OCI-LY7 (cell line): ENCODE results near the gene WDR82. TPM values are rescaled to one million over a fixed set of nuclear protein-coding genes. Genes with fewer than 3 reads are reported as not detected.

Source experiments
- BruUV-seq: library from RNA; stranded (reverse); fragments of 400-500 nt; replicated peaks from 2 replicates; lab custom pipeline; 2021; lab: Mats Ljungman, UMichigan
- CTCF ChIA-PET: fragments of 300-600 bp; sonication (Branson Sonifier 250); formaldehyde crosslinking; loops from one replicate; lab custom pipeline; 2022; ENCODE audit warnings: antibody characterized with exemption; ENCODE audit not compliant: unreplicated experiment; lab: Charles Lee
- POLR2A ChIA-PET: fragments of 300-600 bp; sonication (Branson Sonifier 250); formaldehyde crosslinking; loops from one replicate; lab custom pipeline; 2022; ENCODE audit warnings: antibody characterized with exemption; lab: Charles Lee
- DNase-seq: peaks from one replicate; pipeline ENCODE4 v3.0.0-alpha.2; 2015; ENCODE audit warnings: low spot score
- H2AFZ ChIP-seq: fragments of 200-600 bp; sonication (generic), shearing (Covaris generic); 2 replicates; pipeline ENCODE4 v1.6.1; 2014; ENCODE audit warnings: mild to moderate bottlenecking, antibody characterized with exemption, low read length, moderate library complexity
- H3K27ac ChIP-seq: fragments of 200-600 bp; sonication (generic); 2 replicates; pipeline ENCODE4 v1.5.1; 2014; ENCODE audit warnings: mixed run types, low read depth, mild to moderate bottlenecking, moderate library complexity, low read length, inconsistent platforms; ENCODE audit not compliant: poor library complexity, severe bottlenecking
- H3K36me3 ChIP-seq: fragments of 200-600 bp; sonication (generic); 2 replicates; pipeline ENCODE4 v1.6.1; 2014; ENCODE audit warnings: mild to moderate bottlenecking, antibody characterized with exemption, low read length, moderate library complexity, mixed read lengths; ENCODE audit not compliant: insufficient read depth
- H3K4me1 ChIP-seq: fragments of 200-600 bp; sonication (generic); 2 replicates; pipeline ENCODE4 v1.5.1; 2014; ENCODE audit warnings: mild to moderate bottlenecking, low read length; ENCODE audit not compliant: insufficient read depth, poor library complexity, severe bottlenecking
- H3K4me2 ChIP-seq: fragments of 200-600 bp; sonication (generic); 2 replicates; pipeline ENCODE4 v1.6.1; 2014; ENCODE audit warnings: mild to moderate bottlenecking, low read length
- H3K4me3 ChIP-seq: fragments of 200-600 bp; sonication (generic); 2 replicates; pipeline ENCODE4 v1.5.1; 2014; ENCODE audit warnings: mild to moderate bottlenecking, low read depth, low read length; ENCODE audit not compliant: poor library complexity, severe bottlenecking
- H3K79me2 ChIP-seq: fragments of 200-600 bp; sonication (generic); 2 replicates; pipeline ENCODE4 v1.6.1; 2016; ENCODE audit warnings: low read depth, mild to moderate bottlenecking, low read length, moderate library complexity, mixed read lengths; ENCODE audit not compliant: insufficient read depth
- H3K9me2 ChIP-seq: fragments of 200-600 bp; sonication (generic); 2 replicates; pipeline ENCODE4 v1.6.1; 2016; ENCODE audit warnings: mild to moderate bottlenecking, low read length, mixed read lengths; ENCODE audit not compliant: insufficient read depth
- H3K9me3 ChIP-seq: fragments of 200-600 bp; sonication (generic); 2 replicates; pipeline ENCODE4 v1.6.1; 2014; ENCODE audit warnings: mild to moderate bottlenecking, mixed run types, low read length, mixed read lengths
- H4K20me1 ChIP-seq: fragments of 200-600 bp; sonication (generic); 2 replicates; pipeline ENCODE4 v1.6.1; 2014; ENCODE audit warnings: mild to moderate bottlenecking, antibody characterized with exemption, low read length, moderate library complexity, mixed read lengths; ENCODE audit not compliant: insufficient read depth
- CTCF ChIP-seq: fragments of 200-600 bp; sonication (generic); conservative IDR thresholded peaks from 2 replicates; pipeline ENCODE4 v1.5.1; 2014; ENCODE audit warnings: mild to moderate bottlenecking, antibody characterized with exemption, low read length, moderate library complexity, mixed read lengths
- EZH2phosphoT487 ChIP-seq: fragments of 200-600 bp; sonication (generic); IDR thresholded peaks from 2 replicates; pipeline ENCODE4 v1.6.1; 2018; ENCODE audit warnings: low read depth, borderline replicate concordance, mild to moderate bottlenecking, mixed run types, antibody characterized with exemption, low read length, moderate library complexity, mixed read lengths
- intact Hi-C: fragments of 100-400 bp; cut with micrococcal nuclease; formaldehyde crosslinking; loops from one replicate; pipeline ENCODE4 v1.10.0; 2022; ENCODE audit not compliant: unreplicated experiment
- total RNA-seq, 2 experiments: library from RNA; depleted of rRNA in 1 of 2; stranded (reverse); fragments of >200 nt in 1 of 2; shearing (Covaris generic) in 1 of 2; gene quantifications; 2 replicates each; pipeline ENCODE4 v1.2.3, GENCODE V29; 2014 to 2022

WDR82 gene
- total RNA-seq, 2 experiments from 2014 or later = 38.5 to 67.9 TPM

DNA sequence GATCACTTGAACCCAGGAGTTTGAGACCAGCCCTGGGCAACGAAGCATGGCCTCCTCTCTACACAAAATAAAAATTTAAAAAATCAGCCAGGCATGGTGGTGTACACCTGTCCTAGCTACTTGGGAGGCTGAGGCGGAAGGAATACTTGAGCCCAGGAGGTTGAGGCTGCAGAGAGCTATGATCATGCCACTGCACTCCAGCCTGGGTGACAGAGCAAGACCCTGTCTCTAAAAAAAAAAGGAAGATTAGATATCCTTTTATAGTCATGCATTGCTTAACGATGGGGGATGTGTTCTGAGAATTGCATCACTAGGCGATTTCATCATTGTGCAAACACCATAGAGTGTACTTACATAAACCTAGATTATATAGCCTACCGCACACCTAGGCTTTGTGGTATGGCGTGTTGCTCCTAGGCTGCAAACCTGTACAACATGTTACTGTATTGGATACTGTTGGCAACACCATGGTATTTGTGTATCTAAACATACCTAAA, 67.9 kb downstream of the WDR82 start:
- no peak overlapping the region for H3K4me3 ChIP-seq
- H2AFZ ChIP-seq = no peak overlapping the region
- H4K20me1 ChIP-seq = no peaks in the 10 kb centered on the region
- no peaks in the 10 kb centered on the region for H3K9me2 ChIP-seq
- intact Hi-C loops = no loop called here
- no peaks in the 10 kb centered on the region for H3K79me2 ChIP-seq
- no peak for DNase-seq
- no peaks in the 10 kb centered on the region for H3K4me1 ChIP-seq
- H3K36me3 ChIP-seq = peaks cover 96% of the 10 kb centered on the region
- no peak overlapping the region for H3K27ac ChIP-seq
- no peak for TF ChIP-seq EZH2phosphoT487
- no peak for TF ChIP-seq CTCF
- H3K9me3 ChIP-seq = no peaks in the 10 kb centered on the region
- ChIA-PET CTCF (no interaction called here), POLR2A (interaction anchor here (2.5 kb wide), 1 partner anchor 9 kb away, joined by 8 read pairs; no protein-coding TSS in a partner anchor)
- H3K4me2 ChIP-seq = no peak overlapping the region
- no TSS peak for BruUV-seq

DNA sequence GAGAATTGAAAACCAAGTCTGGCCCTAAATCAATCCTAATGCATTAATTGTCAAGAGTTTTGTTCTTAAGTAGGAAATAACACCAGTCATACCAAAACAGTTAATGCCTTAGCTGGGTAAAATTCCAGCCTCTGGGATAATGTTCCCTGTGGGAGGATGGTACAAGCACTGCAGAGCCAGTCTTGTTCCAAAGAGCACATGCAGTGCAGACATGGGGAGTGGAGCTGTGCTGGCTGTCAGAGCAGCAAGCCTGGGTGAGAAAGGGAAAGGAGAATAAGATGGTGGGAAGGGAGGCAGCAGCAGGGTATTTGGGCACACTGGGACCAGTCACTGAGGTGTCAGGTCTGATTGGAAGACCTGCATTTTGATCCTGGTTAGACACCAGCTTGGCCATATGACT, 68.4 kb downstream of the WDR82 start:
- no peak for TF ChIP-seq EZH2phosphoT487
- TF ChIP-seq CTCF = no peak
- H3K4me1 ChIP-seq = no peaks in the 10 kb centered on the region
- no peak overlapping the region for H3K27ac ChIP-seq
- no peaks in the 10 kb centered on the region for H3K79me2 ChIP-seq
- DNase-seq = no peak
- H3K4me2 ChIP-seq = no peak overlapping the region
- H3K9me2 ChIP-seq = no peaks in the 10 kb centered on the region
- H3K9me3 ChIP-seq = no peaks in the 10 kb centered on the region
- no peak overlapping the region for H2AFZ ChIP-seq
- ChIA-PET POLR2A (interaction anchor here (2.5 kb wide), 1 partner anchor 9 kb away, joined by 8 read pairs; no protein-coding TSS in a partner anchor), CTCF (no interaction called here)
- no peaks in the 10 kb centered on the region for H4K20me1 ChIP-seq
- no TSS peak for BruUV-seq
- H3K36me3 ChIP-seq = peaks cover 96% of the 10 kb centered on the region
- no peak overlapping the region for H3K4me3 ChIP-seq
- intact Hi-C loops = no loop called here

- no peaks in the 10 kb centered on the region for H3K9me2 ChIP-seq
- intact Hi-C loops = no loop called here
- ChIA-PET POLR2A (interaction anchor here (0.9 to 2.5 kb wide), 3 partner anchors 11 to 17 kb away, joined by 3 to 8 read pairs (median 4); partner anchors contain the start of genes ALAS1 and TLR9), CTCF (no interaction called here)
- no peak overlapping the region for H3K27ac ChIP-seq
- H3K36me3 ChIP-seq = peaks cover 97% of the 10 kb centered on the region
- H3K9me3 ChIP-seq = no peaks in the 10 kb centered on the region
- no peak overlapping the region for H3K4me2 ChIP-seq
- H3K4me3 ChIP-seq = no peak overlapping the region
- H3K79me2 ChIP-seq = no peaks in the 10 kb centered on the region
- BruUV-seq = no TSS peak
- DNase-seq = no peak
- H2AFZ ChIP-seq = no peak overlapping the region
- no peaks in the 10 kb centered on the region for H4K20me1 ChIP-seq
- H3K4me1 ChIP-seq = no peaks in the 10 kb centered on the region
- TF ChIP-seq EZH2phosphoT487 = no peak
- TF ChIP-seq CTCF = no peak
These were observed 69.9 kb downstream of the WDR82 start for GRCh38 chr3:52208556-52208955.
